GM23338 (cell line): Measurements from ENCODE around the gene SPATA13. TPM values are rescaled to one million over a fixed set of nuclear protein-coding genes. Genes with fewer than 3 reads are reported as not detected.
A peak's percentile ranks its signal among the peaks of the same experiment; 100 is the strongest.

ENCODE experiments used
- ATAC-seq: fragments of 200-7000 bp; cut with Tn5 transposase; 3 replicates; pipeline ENCODE4 v1.9.1; 2020
- DNase-seq: peaks from one replicate; pipeline ENCODE4 v3.0.0-alpha.2; 2015; ENCODE audit warnings: low spot score
- H2AFZ ChIP-seq: fragments of 200-600 bp; sonication (generic); 2 replicates; pipeline ENCODE4 v1.8.0; 2016; ENCODE audit warnings: antibody characterized with exemption, mild to moderate bottlenecking, moderate library complexity
- H3F3A ChIP-seq: fragments of 200-600 bp; sonication (generic); replicated peaks from 2 replicates; pipeline ENCODE4 v1.8.0; 2017; ENCODE audit warnings: antibody characterized with exemption, mixed run types, low read depth
- H3K27ac ChIP-seq: fragments of 200-600 bp; sonication (generic); 2 replicates; pipeline ENCODE4 v1.6.1; 2016; ENCODE audit warnings: low read depth
- H3K27me3 ChIP-seq: fragments of 200-600 bp; sonication (generic); 2 replicates; pipeline ENCODE4 v1.8.0; 2016; ENCODE audit warnings: mild to moderate bottlenecking, mixed run types, moderate library complexity; ENCODE audit not compliant: insufficient read depth
- H3K36me3 ChIP-seq: fragments of 200-600 bp; sonication (generic); 2 replicates; pipeline ENCODE4 v1.8.0; 2016; ENCODE audit warnings: mild to moderate bottlenecking; ENCODE audit not compliant: insufficient read depth
- H3K4me1 ChIP-seq: fragments of 200-600 bp; sonication (generic); 2 replicates; pipeline ENCODE4 v1.8.0; 2016; ENCODE audit warnings: mild to moderate bottlenecking, moderate library complexity; ENCODE audit not compliant: insufficient read depth
- H3K4me2 ChIP-seq: fragments of 200-600 bp; sonication (generic); 2 replicates; pipeline ENCODE4 v1.7.1; 2017; ENCODE audit warnings: mixed run types
- H3K4me3 ChIP-seq: fragments of 200-600 bp; sonication (generic); 2 replicates; pipeline ENCODE4 v1.6.1; 2016; ENCODE audit warnings: mixed run types
- H3K79me2 ChIP-seq: fragments of 200-600 bp; sonication (generic); replicated peaks from 2 replicates; pipeline ENCODE4 v1.8.0; 2017; ENCODE audit warnings: mild to moderate bottlenecking; ENCODE audit not compliant: insufficient read depth
- H3K9me2 ChIP-seq: fragments of 200-600 bp; sonication (generic); 2 replicates; pipeline ENCODE4 v1.8.0; 2017; ENCODE audit not compliant: insufficient read depth
- H4K20me1 ChIP-seq: fragments of 200-600 bp; sonication (generic); replicated peaks from 2 replicates; pipeline ENCODE4 v1.8.0; 2017; ENCODE audit warnings: mild to moderate bottlenecking; ENCODE audit not compliant: insufficient read depth
- H3K27ac Mint-ChIP-seq: 2 replicates; pipeline ENCODE4 v1.8.0; 2020; ENCODE audit warnings: inconsistent platforms, mild to moderate bottlenecking, moderate library complexity, mixed read lengths
- H3K27me3 Mint-ChIP-seq: 3 replicates; pipeline ENCODE4 v1.8.0; 2022; ENCODE audit warnings: low read depth, mild to moderate bottlenecking, moderate library complexity, mixed read lengths, inconsistent platforms; ENCODE audit not compliant: insufficient read depth, poor library complexity
- H3K36me3 Mint-ChIP-seq: 3 replicates; pipeline ENCODE4 v1.8.0; 2021; ENCODE audit warnings: low read depth, mild to moderate bottlenecking, inconsistent platforms, moderate library complexity, mixed read lengths
- H3K4me1 Mint-ChIP-seq: 3 replicates; pipeline ENCODE4 v1.8.0; 2020; ENCODE audit warnings: mild to moderate bottlenecking, inconsistent platforms, mixed read lengths
- H3K4me3 Mint-ChIP-seq: 3 replicates; pipeline ENCODE4 v1.8.0; 2021; ENCODE audit warnings: moderate library complexity, mild to moderate bottlenecking, inconsistent platforms, mixed read lengths
- H3K9me3 Mint-ChIP-seq: 3 replicates; pipeline ENCODE4 v1.8.0; 2020; ENCODE audit warnings: moderate library complexity, mild to moderate bottlenecking, inconsistent platforms, mixed read lengths
- CREB1 ChIP-seq: fragments of 250-450 bp; sonication (Bioruptor Pico); IDR thresholded peaks from 2 replicates; pipeline ENCODE4 v1.5.0; 2020; ENCODE audit warnings: low read depth, mild to moderate bottlenecking, moderate library complexity
- CTCF ChIP-seq, 2 experiments: fragments of 200-600 bp in 1 of 2; sonication (generic) in 1 of 2; conservative IDR thresholded peaks; 2 replicates each; pipeline versions ENCODE4 v1.5.1 to v1.6.1; 2016 to 2017; ENCODE audit warnings: antibody characterized with exemption in 2 of 2, low read depth in 2 of 2, mild to moderate bottlenecking in 2 of 2, moderate library complexity in 1 of 2
- EZH2 ChIP-seq: fragments of 200-600 bp; sonication (generic); IDR thresholded peaks from one replicate; pipeline ENCODE4 v1.8.0; 2017; ENCODE audit warnings: antibody characterized with exemption, mild to moderate bottlenecking, low read depth; ENCODE audit not compliant: unreplicated experiment
- EZH2phosphoT487 ChIP-seq: fragments of 200-600 bp; sonication (generic); IDR thresholded peaks from one replicate; pipeline ENCODE4 v1.8.1; 2018; ENCODE audit warnings: antibody characterized with exemption; ENCODE audit not compliant: unreplicated experiment
- JUNB ChIP-seq: IDR thresholded peaks from one replicate; pipeline ENCODE4 v1.6.1; 2016; ENCODE audit warnings: antibody characterized with exemption; ENCODE audit not compliant: unreplicated experiment
- NANOG ChIP-seq: IDR thresholded peaks from 2 replicates; pipeline ENCODE4 v1.6.1; 2016; ENCODE audit warnings: antibody characterized with exemption, borderline replicate concordance
- POLR2AphosphoS5 ChIP-seq: IDR thresholded peaks from 2 replicates; pipeline ENCODE4 v1.6.1; 2016; ENCODE audit warnings: antibody characterized with exemption, low read depth
- REST ChIP-seq: IDR thresholded peaks from one replicate; pipeline ENCODE4 v1.6.1; 2018; ENCODE audit warnings: antibody characterized with exemption; ENCODE audit not compliant: unreplicated experiment
- ZNF114 ChIP-seq: fragments of 250-450 bp; sonication (Bioruptor Pico); IDR thresholded peaks from 2 replicates; pipeline ENCODE4 v1.5.0; 2020; ENCODE audit warnings: mild to moderate bottlenecking, moderate library complexity
- ZNF331 ChIP-seq: fragments of 250-450 bp; sonication (Bioruptor Pico); IDR thresholded peaks from 2 replicates; pipeline ENCODE4 v1.5.0; 2020; ENCODE audit warnings: low read depth, mild to moderate bottlenecking, moderate library complexity
- polyA plus RNA-seq: library from polyadenylated mRNA; unstranded; fragments of >200 nt; fragmentation: Nextera tagmentation; extraction: Ambion mirVana; gene quantifications from 2 replicates; pipeline ENCODE4 v1.2.1, GENCODE V29; 2016
- total RNA-seq: library from RNA; depleted of rRNA; stranded (reverse); fragments of >200 nt; shearing (Covaris generic); gene quantifications from 2 replicates; pipeline ENCODE4 v1.2.3, GENCODE V29; 2014
- TF ChIP-seq, protein P1 (sequence below): fragments of 250-450 bp; sonication (Bioruptor Pico); IDR thresholded peaks from 2 replicates; pipeline ENCODE4 v1.5.0; 2020; ENCODE audit warnings: mild to moderate bottlenecking, moderate library complexity

Gene SPATA13
- total and polyA plus RNA-seq, 2 experiments from 2014 or later: 11.9 to 45.7 TPM

GRCh38 chr13:24338721-24339120 lies 178.2 kb downstream of the SPATA13 start:
- H3K27ac Mint-ChIP-seq: no peak overlapping the region
- no peak for TF ChIP-seq ZNF114 (CRISPR knock-in tag)
- TF ChIP-seq JUNB: no peak
- no peak for TF ChIP-seq NANOG
- no peak for TF ChIP-seq EZH2
- no peak for TF ChIP-seq CREB1 (CRISPR knock-in tag)
- TF ChIP-seq ZNF331: no peak
- TF ChIP-seq, protein P1, sequence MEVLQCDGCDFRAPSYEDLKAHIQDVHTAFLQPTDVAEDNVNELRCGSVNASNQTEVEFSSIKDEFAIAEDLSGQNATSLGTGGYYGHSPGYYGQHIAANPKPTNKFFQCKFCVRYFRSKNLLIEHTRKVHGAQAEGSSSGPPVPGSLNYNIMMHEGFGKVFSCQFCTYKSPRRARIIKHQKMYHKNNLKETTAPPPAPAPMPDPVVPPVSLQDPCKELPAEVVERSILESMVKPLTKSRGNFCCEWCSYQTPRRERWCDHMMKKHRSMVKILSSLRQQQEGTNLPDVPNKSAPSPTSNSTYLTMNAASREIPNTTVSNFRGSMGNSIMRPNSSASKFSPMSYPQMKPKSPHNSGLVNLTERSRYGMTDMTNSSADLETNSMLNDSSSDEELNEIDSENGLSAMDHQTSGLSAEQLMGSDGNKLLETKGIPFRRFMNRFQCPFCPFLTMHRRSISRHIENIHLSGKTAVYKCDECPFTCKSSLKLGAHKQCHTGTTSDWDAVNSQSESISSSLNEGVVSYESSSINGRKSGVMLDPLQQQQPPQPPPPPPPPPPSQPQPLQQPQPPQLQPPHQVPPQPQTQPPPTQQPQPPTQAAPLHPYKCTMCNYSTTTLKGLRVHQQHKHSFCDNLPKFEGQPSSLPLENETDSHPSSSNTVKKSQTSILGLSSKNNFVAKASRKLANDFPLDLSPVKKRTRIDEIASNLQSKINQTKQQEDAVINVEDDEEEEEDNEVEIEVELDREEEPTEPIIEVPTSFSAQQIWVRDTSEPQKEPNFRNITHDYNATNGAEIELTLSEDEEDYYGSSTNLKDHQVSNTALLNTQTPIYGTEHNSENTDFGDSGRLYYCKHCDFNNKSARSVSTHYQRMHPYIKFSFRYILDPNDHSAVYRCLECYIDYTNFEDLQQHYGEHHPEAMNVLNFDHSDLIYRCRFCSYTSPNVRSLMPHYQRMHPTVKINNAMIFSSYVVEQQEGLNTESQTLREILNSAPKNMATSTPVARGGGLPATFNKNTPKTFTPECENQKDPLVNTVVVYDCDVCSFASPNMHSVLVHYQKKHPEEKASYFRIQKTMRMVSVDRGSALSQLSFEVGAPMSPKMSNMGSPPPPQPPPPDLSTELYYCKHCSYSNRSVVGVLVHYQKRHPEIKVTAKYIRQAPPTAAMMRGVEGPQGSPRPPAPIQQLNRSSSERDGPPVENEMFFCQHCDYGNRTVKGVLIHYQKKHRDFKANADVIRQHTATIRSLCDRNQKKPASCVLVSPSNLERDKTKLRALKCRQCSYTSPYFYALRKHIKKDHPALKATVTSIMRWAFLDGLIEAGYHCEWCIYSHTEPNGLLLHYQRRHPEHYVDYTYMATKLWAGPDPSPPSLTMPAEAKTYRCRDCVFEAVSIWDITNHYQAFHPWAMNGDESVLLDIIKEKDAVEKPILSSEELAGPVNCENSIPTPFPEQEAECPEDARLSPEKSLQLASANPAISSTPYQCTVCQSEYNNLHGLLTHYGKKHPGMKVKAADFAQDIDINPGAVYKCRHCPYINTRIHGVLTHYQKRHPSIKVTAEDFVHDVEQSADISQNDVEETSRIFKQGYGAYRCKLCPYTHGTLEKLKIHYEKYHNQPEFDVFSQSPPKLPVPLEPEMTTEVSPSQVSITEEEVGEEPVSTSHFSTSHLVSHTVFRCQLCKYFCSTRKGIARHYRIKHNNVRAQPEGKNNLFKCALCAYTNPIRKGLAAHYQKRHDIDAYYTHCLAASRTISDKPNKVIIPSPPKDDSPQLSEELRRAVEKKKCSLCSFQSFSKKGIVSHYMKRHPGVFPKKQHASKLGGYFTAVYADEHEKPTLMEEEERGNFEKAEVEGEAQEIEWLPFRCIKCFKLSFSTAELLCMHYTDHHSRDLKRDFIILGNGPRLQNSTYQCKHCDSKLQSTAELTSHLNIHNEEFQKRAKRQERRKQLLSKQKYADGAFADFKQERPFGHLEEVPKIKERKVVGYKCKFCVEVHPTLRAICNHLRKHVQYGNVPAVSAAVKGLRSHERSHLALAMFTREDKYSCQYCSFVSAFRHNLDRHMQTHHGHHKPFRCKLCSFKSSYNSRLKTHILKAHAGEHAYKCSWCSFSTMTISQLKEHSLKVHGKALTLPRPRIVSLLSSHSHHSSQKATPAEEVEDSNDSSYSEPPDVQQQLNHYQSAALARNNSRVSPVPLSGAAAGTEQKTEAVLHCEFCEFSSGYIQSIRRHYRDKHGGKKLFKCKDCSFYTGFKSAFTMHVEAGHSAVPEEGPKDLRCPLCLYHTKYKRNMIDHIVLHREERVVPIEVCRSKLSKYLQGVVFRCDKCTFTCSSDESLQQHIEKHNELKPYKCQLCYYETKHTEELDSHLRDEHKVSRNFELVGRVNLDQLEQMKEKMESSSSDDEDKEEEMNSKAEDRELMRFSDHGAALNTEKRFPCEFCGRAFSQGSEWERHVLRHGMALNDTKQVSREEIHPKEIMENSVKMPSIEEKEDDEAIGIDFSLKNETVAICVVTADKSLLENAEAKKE: no peak
- no peak for TF ChIP-seq REST
- no peak for TF ChIP-seq EZH2phosphoT487
- no peak for TF ChIP-seq CTCF (conservative IDR thresholded peaks at IDR 0.05; ENCODE audit: low read depth in 2 of 2)
- no peak for TF ChIP-seq POLR2AphosphoS5
- ATAC-seq: no peak
- Histone ChIP-seq H3K4me2 (no peak overlapping the region), H3K79me2 (no peaks in the 10 kb centered on the region), H2AFZ (0 out of 2 replicates have a peak overlapping the region, but pooled peaks have one; percentile 43), H3F3A (no peaks in the 10 kb centered on the region), H3K27ac (no peak overlapping the region), H3K4me3 (no peak overlapping the region), H4K20me1 (no peaks in the 10 kb centered on the region), H3K4me1 (no peaks in the 10 kb centered on the region), H3K9me2 (peaks cover 4% of the 10 kb centered on the region; the same call in 1 of the 2 replicates), H3K27me3 (no peaks in the 10 kb centered on the region), H3K36me3 (no peaks in the 10 kb centered on the region)
- no peaks in the 10 kb centered on the region for H3K36me3 Mint-ChIP-seq
- peaks cover 15% of the 10 kb centered on the region; the same call in 2 of the 3 replicates for H3K9me3 Mint-ChIP-seq
- no peaks in the 10 kb centered on the region for H3K4me1 Mint-ChIP-seq
- H3K4me3 Mint-ChIP-seq: no peak overlapping the region
- no peak for DNase-seq
- H3K27me3 Mint-ChIP-seq: peaks cover 3% of the 10 kb centered on the region
